Astrocyte of the spinal cord (primary cell): Measurements from ENCODE around the gene DNAH3.

ENCODE experiments used
- DNase-seq: peaks from one replicate; pipeline ENCODE4 v3.0.0; 2011; ENCODE audit warnings: low read depth, low spot score
- H3K4me3 ChIP-seq: 2 replicates; pipeline ENCODE4 v1.5.1; 2011; ENCODE audit warnings: low read depth, mild to moderate bottlenecking, low read length, moderate library complexity
- CTCF ChIP-seq: IDR thresholded peaks from 2 replicates; pipeline ENCODE4 v1.5.1; 2012; ENCODE audit warnings: low read depth, mild to moderate bottlenecking, low read length, inconsistent platforms
- in situ Hi-C: cut with HindIII; loops from 2 replicates; pipeline ENCODE4 v1.10.0; 2017; ENCODE audit warnings: low sequenced_read_pairs

The DNAH3 gene

GRCh38 chr16:20889625-20890275, 260.9 kb downstream of the DNAH3 start:
- no peak overlapping the region for H3K4me3 ChIP-seq
- DNase-seq = no peak
- TF ChIP-seq CTCF = no peak
- in situ Hi-C loops = no loop called here

- in situ Hi-C loops = no loop called here
- no peak for TF ChIP-seq CTCF
- no peak for DNase-seq
- H3K4me3 ChIP-seq = no peak overlapping the region
Observed at GRCh38 chr16:20887207-20887606, 263.4 kb downstream of the DNAH3 start.

GRCh38 chr16:20886320-20886719, 264.3 kb downstream of the DNAH3 start:
- in situ Hi-C loops = no loop called here
- no peak overlapping the region for H3K4me3 ChIP-seq
- no peak for DNase-seq
- TF ChIP-seq CTCF = no peak

GRCh38 chr16:20884240-20884556, 266.4 kb downstream of the DNAH3 start:
- DNase-seq = peak; percentile 87
- in situ Hi-C loops = no loop called here
- no peak for TF ChIP-seq CTCF
- no peak overlapping the region for H3K4me3 ChIP-seq

- TF ChIP-seq CTCF = no peak
- no peak for DNase-seq
- in situ Hi-C loops = no loop called here
- H3K4me3 ChIP-seq = no peak overlapping the region
Observed at GRCh38 chr16:20883554-20884239, 266.9 kb downstream of the DNAH3 start.
